ENCODE measurements around the gene SCLT1.
"Not testable (repeated sequence)": the region's sequence is repeated elsewhere in the genome, so short reads cannot be mapped to it uniquely, and the experiment has no call there.

The SCLT1 gene

DNA sequence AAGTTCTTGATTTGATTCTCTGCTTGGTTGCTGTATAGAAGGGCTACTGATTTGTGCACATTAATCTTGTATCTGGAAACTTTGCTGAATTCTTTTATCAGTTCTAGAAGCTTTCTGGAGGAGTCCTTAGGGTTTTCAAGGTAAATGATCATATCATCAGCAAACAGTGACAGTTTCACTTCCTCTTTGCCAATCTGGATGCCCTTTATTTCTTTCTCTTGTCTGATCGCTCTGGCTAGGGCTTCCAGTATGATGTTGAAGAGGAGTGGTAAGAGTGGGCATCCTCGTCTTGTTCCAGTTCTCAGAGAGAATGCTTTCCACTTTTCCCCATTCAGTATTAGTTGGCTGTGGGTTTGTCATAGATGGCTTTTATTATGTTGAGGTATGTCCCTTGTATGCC, 23.8 kb downstream of the SCLT1 start:
- not testable (repeated sequence) for DNase-seq

DNA sequence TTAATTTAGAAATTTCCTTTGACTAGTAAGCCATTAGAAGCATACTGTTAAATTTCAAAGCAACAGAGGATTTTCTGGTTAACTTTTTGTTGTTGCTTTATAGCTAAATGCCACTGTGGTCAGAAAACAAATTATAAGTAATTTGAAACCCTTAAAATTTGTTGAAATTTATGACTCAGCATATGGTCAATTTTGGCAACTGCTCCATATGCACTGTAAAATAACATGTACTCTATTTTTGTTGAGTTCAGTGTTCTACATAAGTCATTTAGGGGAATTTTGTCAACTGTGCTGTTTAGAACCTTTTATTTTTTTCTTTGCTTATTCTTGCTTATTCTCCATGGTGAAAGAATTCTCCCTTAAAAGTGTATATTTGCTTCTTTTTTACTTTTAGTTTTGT, 28.6 kb downstream of the SCLT1 start:
- DNase-seq = peak; percentile 34

GRCh38 chr4:129063640-129064039, 29.7 kb downstream of the SCLT1 start:
- DNase-seq = no peak

DNA sequence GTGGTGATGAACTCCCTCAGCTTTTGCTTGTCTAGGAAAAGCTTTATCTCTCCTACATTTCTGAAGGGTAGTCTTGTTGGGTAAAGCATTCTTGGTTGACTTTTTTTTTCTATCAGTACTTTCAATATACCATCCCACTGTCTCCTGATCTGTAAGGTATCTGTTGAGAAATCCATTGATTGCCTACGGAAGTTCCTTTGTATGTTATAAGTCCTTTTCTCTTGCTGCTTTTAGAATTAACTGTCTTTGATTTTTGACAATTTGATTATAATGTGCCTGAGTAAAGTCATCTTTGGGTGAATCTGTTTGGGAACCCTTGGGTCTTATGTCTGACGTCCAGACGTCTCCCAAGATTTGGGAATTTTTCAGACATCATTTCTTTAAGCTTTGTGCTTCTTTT, 30.8 kb downstream of the SCLT1 start:
- DNase-seq = no peak

DNA sequence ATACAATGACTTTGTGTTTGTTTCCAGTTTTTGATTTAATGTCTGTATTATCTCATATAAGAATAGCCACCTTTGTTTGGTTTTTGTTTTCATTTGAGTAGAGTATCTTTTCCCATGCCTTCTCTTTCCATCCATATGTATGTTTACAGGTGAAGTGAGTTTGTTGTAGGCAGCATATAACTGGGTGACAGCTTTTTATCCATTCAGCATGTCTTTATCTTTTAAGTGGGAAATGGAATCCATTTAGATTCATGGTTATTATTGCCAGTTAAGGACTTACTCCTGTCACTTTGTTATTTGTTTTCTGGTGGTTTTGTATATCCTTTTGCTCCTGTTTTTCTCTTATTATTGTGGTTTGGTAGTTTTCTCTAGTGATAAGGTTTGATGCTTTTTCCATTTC, 34.3 kb downstream of the SCLT1 start:
- DNase-seq = no peak

DNA sequence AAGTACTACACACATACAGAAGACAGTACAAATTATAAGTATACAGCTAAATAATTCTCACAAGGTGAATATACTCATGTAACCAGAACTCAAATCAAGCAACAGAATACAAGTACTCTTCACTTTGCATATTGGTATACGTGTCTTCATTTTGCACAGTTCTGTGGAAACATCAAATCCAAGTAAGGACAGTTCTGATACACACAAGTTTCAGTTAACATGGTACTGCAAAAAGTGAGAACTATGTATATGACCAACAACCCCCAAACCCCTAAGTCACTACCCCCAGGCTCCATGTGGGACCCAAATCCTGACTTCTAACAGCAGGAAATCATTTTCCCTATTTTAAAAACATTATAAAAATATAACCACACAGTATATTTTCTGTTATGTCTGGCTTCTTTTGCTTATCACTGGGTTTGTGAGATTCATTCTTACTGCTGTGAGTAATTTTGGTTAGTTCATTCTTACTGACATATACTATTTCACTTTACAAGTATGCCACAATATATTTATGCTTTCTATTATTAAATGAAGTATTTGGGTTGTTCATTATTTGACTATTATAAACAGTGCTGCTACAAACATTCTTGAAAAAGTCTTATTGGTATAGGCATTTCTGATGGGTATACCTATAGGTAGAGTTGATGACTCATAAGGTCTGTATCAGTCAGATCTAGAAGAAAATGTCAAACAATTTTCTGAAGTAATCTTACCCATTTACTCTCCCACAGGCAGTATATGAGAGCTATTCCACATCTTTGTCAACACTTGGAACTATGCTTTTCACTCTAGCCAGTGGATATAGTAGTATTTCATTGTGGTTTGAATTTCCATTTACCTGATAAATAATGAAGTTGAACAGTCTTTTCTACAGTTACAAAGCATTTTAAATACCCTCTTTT, 47.0 kb downstream of the SCLT1 start:
- DNase-seq = no peak

DNA sequence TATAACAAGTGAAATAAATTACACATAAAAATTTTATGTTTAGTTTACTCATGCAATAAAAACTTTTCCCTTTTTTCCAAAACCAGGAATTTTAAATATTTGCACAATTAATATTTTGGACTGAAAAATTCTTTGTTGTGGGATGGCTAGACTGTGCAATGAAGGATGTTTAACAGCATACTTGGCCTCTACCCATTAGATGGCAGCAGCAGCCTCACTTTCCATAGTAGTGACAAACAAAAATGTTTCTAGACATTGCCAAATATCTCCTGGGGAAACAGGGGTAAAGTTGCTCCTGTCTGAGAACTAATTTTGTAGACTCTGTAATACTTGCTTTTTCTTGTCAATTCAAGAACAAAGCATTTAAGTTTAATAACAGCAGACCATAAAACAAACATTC, 49.8 kb downstream of the SCLT1 start:
- DNase-seq = no peak

DNA sequence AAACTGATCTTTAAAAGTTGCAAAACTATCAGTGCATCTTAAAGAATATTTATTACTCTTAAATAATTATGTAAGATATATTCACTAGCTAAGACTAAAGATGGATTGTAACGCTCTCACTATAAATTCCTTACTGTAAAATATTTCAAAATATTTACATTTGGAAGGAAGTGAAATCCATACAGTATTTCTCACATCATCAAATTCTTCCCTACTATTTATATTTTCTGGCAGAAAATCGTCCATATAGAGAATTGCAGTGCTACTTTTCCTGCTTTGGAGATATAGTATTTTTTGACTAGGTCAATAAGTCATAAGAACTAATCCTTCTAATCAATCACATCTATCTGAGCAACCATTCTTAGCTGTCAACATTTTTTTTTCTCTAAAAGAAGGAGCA, 52.9 kb downstream of the SCLT1 start:
- no peak for DNase-seq

- no peak for DNase-seq
Measured at GRCh38 chr4:129037093-129037492, 56.2 kb downstream of the SCLT1 start.

- no peak for DNase-seq
Measured at GRCh38 chr4:129014566-129015509, 78.5 kb downstream of the SCLT1 start.

DNA sequence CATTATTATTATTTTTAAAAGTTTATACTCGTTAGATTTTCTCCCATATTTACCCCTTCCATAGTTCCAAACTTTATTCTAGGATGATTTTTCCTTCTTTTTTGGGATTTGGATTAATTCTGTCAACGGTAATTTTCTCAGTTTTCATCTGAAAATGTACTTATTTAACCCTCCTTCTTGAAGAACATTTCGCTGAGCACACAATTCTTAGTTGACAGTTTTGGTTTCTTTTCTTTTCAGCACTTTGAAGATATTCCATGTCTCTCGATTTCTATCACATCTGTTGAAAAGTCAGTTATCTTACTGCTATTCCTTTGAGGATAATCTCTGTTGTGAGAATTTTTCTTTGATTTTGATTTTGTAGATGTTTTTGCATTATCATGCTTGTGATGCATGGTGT, 85.2 kb downstream of the SCLT1 start:
- no peak for DNase-seq

DNA sequence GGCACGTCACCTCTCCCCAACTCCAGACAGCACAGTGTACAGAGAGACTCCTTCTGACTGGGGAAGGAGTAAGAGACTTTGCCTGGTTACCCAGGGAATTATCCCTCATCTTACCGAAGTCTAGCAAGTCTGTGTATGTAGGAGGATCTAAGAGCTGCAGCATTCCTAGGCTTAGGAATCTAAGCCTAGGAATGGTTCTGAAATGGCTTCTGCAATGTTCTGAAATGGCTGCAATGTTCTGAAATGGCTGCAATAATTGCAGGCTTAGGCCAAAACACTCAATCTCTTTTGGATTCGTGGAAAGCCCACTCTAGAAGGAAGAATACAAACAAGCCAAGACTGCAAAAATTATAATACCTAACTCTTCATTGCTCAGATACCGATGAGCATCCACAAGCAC, 106.4 kb downstream of the SCLT1 start:
- no peak for DNase-seq

GRCh38 chr4:128986019-128986418, 107.3 kb downstream of the SCLT1 start:
- DNase-seq = no peak

DNA sequence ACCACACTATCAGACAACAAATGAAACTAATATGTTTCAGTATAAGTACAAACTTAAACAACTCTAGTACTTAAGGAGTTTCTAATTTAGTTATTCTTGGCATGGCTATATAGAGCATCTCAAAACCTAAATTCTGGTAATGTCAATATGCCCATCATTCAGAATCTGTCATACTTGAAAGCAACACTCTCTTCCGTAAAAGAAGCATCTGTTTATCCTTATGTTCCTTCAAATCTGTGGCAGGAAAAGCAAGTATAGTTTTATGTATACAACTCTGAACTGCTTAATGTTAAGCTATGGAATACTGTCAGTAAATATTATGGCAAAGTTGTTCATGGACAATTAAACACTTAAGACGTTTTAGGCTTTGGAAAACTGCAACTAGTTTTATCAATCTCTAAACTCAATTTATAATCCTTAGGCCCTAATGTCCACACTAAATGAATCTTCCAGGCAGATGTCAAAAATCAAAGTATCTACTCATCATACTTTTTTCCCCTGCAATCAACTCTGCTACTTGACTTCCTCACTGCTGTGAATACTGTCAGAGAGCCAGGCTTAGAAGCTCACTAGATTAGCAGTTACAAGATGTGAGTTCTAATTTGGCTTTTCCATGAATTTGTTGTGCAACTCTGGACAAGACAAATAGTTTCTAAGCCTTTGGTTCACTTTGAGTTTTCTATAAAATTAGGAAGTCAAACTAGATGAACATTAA, 109.4 kb downstream of the SCLT1 start:
- no peak for DNase-seq

- DNase-seq = no peak
Measured at GRCh38 chr4:128981377-128981776, 112.0 kb downstream of the SCLT1 start.

- DNase-seq = no peak
Measured at GRCh38 chr4:128980816-128981326, 112.5 kb downstream of the SCLT1 start.

- DNase-seq = peak; percentile 73
Measured at GRCh38 chr4:128979934-128980333, 113.4 kb downstream of the SCLT1 start.

GRCh38 chr4:128978985-128979384, 114.4 kb downstream of the SCLT1 start:
- no peak for DNase-seq

DNA sequence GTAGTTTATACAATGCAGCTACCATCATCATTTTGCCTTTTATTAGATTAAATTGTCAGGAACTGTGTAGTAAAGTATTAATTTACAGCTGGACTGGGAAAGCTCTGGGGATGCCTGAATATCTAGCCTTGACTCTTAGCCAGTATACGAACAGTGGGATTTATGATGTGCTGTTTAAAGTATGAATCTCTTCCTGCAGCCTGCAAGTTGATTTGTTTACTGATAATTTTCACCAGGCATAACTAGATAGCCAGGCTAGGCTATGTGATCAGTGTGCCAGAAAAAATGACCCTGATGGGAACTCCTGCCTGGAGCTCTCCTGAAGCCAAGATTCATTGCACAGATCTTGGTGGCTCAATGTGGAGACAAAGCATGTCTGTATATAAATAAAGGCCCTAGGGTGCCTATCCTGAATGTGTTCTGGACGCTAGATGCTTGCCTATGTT, 119.2 kb downstream of the SCLT1 start:
- DNase-seq = no peak

GRCh38 chr4:128973384-128973783, 120.0 kb downstream of the SCLT1 start:
- DNase-seq = no peak

DNA sequence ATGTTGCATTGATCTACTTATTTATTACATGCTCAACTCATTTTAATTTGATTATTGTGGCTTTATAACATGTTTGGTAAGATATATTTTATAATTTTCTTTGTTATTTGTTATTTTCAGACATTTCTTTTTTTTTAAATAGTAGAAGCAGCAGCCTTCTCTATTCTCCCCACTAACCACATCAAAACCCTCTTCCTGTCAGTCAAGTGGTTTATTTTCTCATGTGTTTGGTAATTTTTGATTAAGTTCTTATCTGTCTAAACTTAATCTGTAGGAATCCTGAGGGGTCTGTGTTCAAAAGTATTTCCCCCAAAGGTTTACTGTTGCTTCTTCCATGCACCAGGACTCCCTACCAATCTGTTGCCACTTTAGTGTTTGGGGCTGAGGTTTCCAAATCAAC, 131.9 kb downstream of the SCLT1 start:
- DNase-seq = no peak

GRCh38 chr4:128958194-128958593, 135.1 kb downstream of the SCLT1 start:
- no peak for DNase-seq

GRCh38 chr4:128957459-128957858, 135.9 kb downstream of the SCLT1 start:
- no peak for DNase-seq
